Measurements from ENCODE around the gene PLEKHG2. TPM values are rescaled to one million over a fixed set of nuclear protein-coding genes. Genes with fewer than 3 reads are reported as not detected.

PLEKHG2 gene
- total RNA-seq, 2 experiments from 2014 or later, result 30.4 to 65.9 TPM

Small RNA genes within 50 kb of the gene (microRNA-seq; reads per million reads assigned to microRNA genes)
- gene MIR4530 (ENCODE audit: borderline replicate concordance), result not detected

Small RNA genes within 50 kb of the gene (small RNA-seq; reads per million reads assigned to genes)
- gene MIR4530, result not detected
- not detected for gene RN7SL566P

Other genes with a start within 250 kb of the PLEKHG2 start
- not detected in 2 replicates for gene NCCRP1, start 215.7 kb upstream of the PLEKHG2 start, total RNA-seq (2014; rRNA removed; shearing (Covaris generic))
- gene NCCRP1, start 215.7 kb upstream of the PLEKHG2 start, total RNA-seq (2022), result not detected in 2 replicates
- not detected in 2 replicates for gene SYCN, start 208.4 kb upstream of the PLEKHG2 start, total RNA-seq (2014; rRNA removed; shearing (Covaris generic))
- not detected in 2 replicates for gene SYCN, start 208.4 kb upstream of the PLEKHG2 start, total RNA-seq (2022)
- gene IFNL3, start 167.7 kb upstream of the PLEKHG2 start, total RNA-seq (2014; rRNA removed; shearing (Covaris generic)), result not detected in 2 replicates
- not detected in 2 replicates for gene IFNL3, start 167.7 kb upstream of the PLEKHG2 start, total RNA-seq (2022)
- gene IFNL4, start 163.8 kb upstream of the PLEKHG2 start, total RNA-seq (2014; rRNA removed; shearing (Covaris generic)), result not detected in 2 replicates
- gene IFNL4, start 163.8 kb upstream of the PLEKHG2 start, total RNA-seq (2022), result not detected in 2 replicates
- not detected in 2 replicates for gene IFNL2, start 144.3 kb upstream of the PLEKHG2 start, total RNA-seq (2014; rRNA removed; shearing (Covaris generic))
- gene IFNL2, start 144.3 kb upstream of the PLEKHG2 start, total RNA-seq (2022), result not detected in 2 replicates
- gene IFNL1, start 116.3 kb upstream of the PLEKHG2 start, total RNA-seq (2014; rRNA removed; shearing (Covaris generic)), result not detected in 2 replicates
- not detected in 2 replicates for gene IFNL1, start 116.3 kb upstream of the PLEKHG2 start, total RNA-seq (2022)
- gene LRFN1, start 91.8 kb upstream of the PLEKHG2 start, total RNA-seq (2014; rRNA removed; shearing (Covaris generic)), result 1.2 and 2.0 TPM in 2 replicates
- 2.8 and 3.6 TPM in 2 replicates for gene LRFN1, start 91.8 kb upstream of the PLEKHG2 start, total RNA-seq (2022)
- gene GMFG, start 76.6 kb upstream of the PLEKHG2 start, total RNA-seq (2014; rRNA removed; shearing (Covaris generic)), result 135 and 183 TPM in 2 replicates
- gene GMFG, start 76.6 kb upstream of the PLEKHG2 start, total RNA-seq (2022), result 230 and 314 TPM in 2 replicates
- gene SAMD4B, start 70.2 kb upstream of the PLEKHG2 start, total RNA-seq (2014; rRNA removed; shearing (Covaris generic)), result 46.2 and 59.4 TPM in 2 replicates
- 60.0 and 68.8 TPM in 2 replicates for gene SAMD4B, start 70.2 kb upstream of the PLEKHG2 start, total RNA-seq (2022)
- 33.1 and 35.4 TPM in 2 replicates for gene PAF1, start 21.6 kb upstream of the PLEKHG2 start, total RNA-seq (2014; rRNA removed; shearing (Covaris generic))
- gene PAF1, start 21.6 kb upstream of the PLEKHG2 start, total RNA-seq (2022), result 45.9 and 46.8 TPM in 2 replicates
- 15.7 and 28.3 TPM in 2 replicates for gene MED29, start 21.3 kb upstream of the PLEKHG2 start, total RNA-seq (2014; rRNA removed; shearing (Covaris generic))
- 31.2 and 31.3 TPM in 2 replicates for gene MED29, start 21.3 kb upstream of the PLEKHG2 start, total RNA-seq (2022)
- 19.4 and 21.8 TPM in 2 replicates for gene ZFP36, start 5.8 kb upstream of the PLEKHG2 start, total RNA-seq (2014; rRNA removed; shearing (Covaris generic))
- gene ZFP36, start 5.8 kb upstream of the PLEKHG2 start, total RNA-seq (2022), result 55.9 and 57.2 TPM in 2 replicates
- 538 and 634 TPM in 2 replicates for gene RPS16, start 23.3 kb downstream of the PLEKHG2 start, total RNA-seq (2014; rRNA removed; shearing (Covaris generic))
- gene RPS16, start 23.3 kb downstream of the PLEKHG2 start, total RNA-seq (2022), result 3,661 and 4,044 TPM in 2 replicates
- 70.1 and 74.6 TPM in 2 replicates for gene SUPT5H, start 32.9 kb downstream of the PLEKHG2 start, total RNA-seq (2014; rRNA removed; shearing (Covaris generic))
- 168 and 175 TPM in 2 replicates for gene SUPT5H, start 32.9 kb downstream of the PLEKHG2 start, total RNA-seq (2022)
- gene TIMM50, start 68.2 kb downstream of the PLEKHG2 start, total RNA-seq (2014; rRNA removed; shearing (Covaris generic)), result 98.1 and 116 TPM in 2 replicates
- 91.1 and 93.2 TPM in 2 replicates for gene TIMM50, start 68.2 kb downstream of the PLEKHG2 start, total RNA-seq (2022)
- gene DLL3, start 86.3 kb downstream of the PLEKHG2 start, total RNA-seq (2014; rRNA removed; shearing (Covaris generic)), result 3.4 and 4.4 TPM in 2 replicates
- 3.2 and 4.4 TPM in 2 replicates for gene DLL3, start 86.3 kb downstream of the PLEKHG2 start, total RNA-seq (2022)
- not detected in 2 replicates for gene SELENOV, start 102.5 kb downstream of the PLEKHG2 start, total RNA-seq (2014; rRNA removed; shearing (Covaris generic))
- not detected in 2 replicates for gene SELENOV, start 102.5 kb downstream of the PLEKHG2 start, total RNA-seq (2022)
- 11.7 and 13.9 TPM in 2 replicates for gene EID2B, start 120.2 kb downstream of the PLEKHG2 start, total RNA-seq (2014; rRNA removed; shearing (Covaris generic))
- gene EID2B, start 120.2 kb downstream of the PLEKHG2 start, total RNA-seq (2022), result 8.7 and 8.8 TPM in 2 replicates
- 19.1 and 22.9 TPM in 2 replicates for gene EID2, start 127.5 kb downstream of the PLEKHG2 start, total RNA-seq (2014; rRNA removed; shearing (Covaris generic))
- 17.3 and 20.7 TPM in 2 replicates for gene EID2, start 127.5 kb downstream of the PLEKHG2 start, total RNA-seq (2022)
- not detected in 2 replicates for gene LGALS13, start 189.9 kb downstream of the PLEKHG2 start, total RNA-seq (2014; rRNA removed; shearing (Covaris generic))
- not detected in 2 replicates for gene LGALS13, start 189.9 kb downstream of the PLEKHG2 start, total RNA-seq (2022)
- gene LGALS16, start 243.2 kb downstream of the PLEKHG2 start, total RNA-seq (2014; rRNA removed; shearing (Covaris generic)), result not detected in 2 replicates
- not detected in 2 replicates for gene LGALS16, start 243.2 kb downstream of the PLEKHG2 start, total RNA-seq (2022)

Data from OCI-LY7 (cell line).